HCT116 (cell line): ENCODE data around the gene ZC3H15.

ENCODE experiments used
- POLR2A ChIP-seq: IDR thresholded peaks from 2 replicates; pipeline ENCODE4 v1.7.0; 2011; ENCODE audit warnings: borderline replicate concordance; ENCODE audit not compliant: insufficient read depth, insufficient read length; ENCODE audit errors: extremely low read depth
- POLR2AphosphoS5 ChIP-seq: IDR thresholded peaks from 2 replicates; pipeline ENCODE4 v1.6.1; 2011; ENCODE audit warnings: mild to moderate bottlenecking, low read depth, low read length, moderate library complexity
- ZNF274 ChIP-seq: fragments of 200-500 bp; sonication (Bioruptor generic); IDR thresholded peaks from 2 replicates; pipeline ENCODE4 v1.6.1; 2014; ENCODE audit warnings: mild to moderate bottlenecking, low read depth, low read length, inconsistent platforms
- TF ChIP-seq, protein P1 (sequence below), 3 experiments: fragments of 200-600 bp in 1 of 3; sonication (generic) in 1 of 3; IDR thresholded peaks in 2 of 3; conservative IDR thresholded peaks in 1 of 3; 2 replicates each; pipeline ENCODE4 v1.5.1; 2012 to 2017; ENCODE audit warnings: low read depth in 2 of 3, low read length in 2 of 3, antibody characterized with exemption in 1 of 3, borderline replicate concordance in 1 of 3, control low read depth in 1 of 3, mild to moderate bottlenecking in 1 of 3, mixed read lengths in 1 of 3, mixed run types in 1 of 3, moderate library complexity in 1 of 3; ENCODE audit not compliant: insufficient read depth in 1 of 3

DNA sequence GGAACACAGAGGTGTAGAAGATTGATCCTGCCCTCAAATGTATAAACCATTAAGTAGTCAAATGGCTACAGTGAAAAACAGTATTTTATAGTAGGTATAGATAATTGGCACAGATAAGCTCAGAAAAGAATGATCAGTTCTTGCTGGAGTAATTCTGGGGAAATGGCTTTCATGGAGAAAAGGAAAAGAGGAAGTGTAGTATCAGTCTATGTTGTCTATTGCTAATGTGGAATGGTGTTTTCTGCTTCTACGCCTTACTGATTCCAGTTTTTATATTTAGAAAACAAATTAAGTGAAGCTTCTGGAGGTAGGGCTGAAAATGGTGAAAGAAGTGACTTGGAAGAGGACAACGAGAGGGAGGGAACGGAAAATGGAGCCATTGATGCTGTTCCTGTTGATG is 22.2 kb downstream of the ZC3H15 start:
- TF ChIP-seq, protein P1, sequence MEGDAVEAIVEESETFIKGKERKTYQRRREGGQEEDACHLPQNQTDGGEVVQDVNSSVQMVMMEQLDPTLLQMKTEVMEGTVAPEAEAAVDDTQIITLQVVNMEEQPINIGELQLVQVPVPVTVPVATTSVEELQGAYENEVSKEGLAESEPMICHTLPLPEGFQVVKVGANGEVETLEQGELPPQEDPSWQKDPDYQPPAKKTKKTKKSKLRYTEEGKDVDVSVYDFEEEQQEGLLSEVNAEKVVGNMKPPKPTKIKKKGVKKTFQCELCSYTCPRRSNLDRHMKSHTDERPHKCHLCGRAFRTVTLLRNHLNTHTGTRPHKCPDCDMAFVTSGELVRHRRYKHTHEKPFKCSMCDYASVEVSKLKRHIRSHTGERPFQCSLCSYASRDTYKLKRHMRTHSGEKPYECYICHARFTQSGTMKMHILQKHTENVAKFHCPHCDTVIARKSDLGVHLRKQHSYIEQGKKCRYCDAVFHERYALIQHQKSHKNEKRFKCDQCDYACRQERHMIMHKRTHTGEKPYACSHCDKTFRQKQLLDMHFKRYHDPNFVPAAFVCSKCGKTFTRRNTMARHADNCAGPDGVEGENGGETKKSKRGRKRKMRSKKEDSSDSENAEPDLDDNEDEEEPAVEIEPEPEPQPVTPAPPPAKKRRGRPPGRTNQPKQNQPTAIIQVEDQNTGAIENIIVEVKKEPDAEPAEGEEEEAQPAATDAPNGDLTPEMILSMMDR (IDR thresholded peaks at IDR 0.05 in 2 of 3, conservative IDR thresholded peaks at IDR 0.05 in 1 of 3; ENCODE audit: borderline replicate concordance in 1 of 3, insufficient read depth in 1 of 3, low read depth in 2 of 3, low read length in 2 of 3), result no peak
- no peak for TF ChIP-seq ZNF274
- TF ChIP-seq POLR2AphosphoS5, result no peak
- TF ChIP-seq POLR2A, result no peak
